Hematopoietic multipotent progenitor cell (in vitro differentiated cells): Measurements from ENCODE around the gene NELL2. TPM values are rescaled to one million over a fixed set of nuclear protein-coding genes. Genes with fewer than 3 reads are reported as not detected.

ENCODE experiments used
- DNase-seq, 3 donors: peaks; one replicate each; pipeline ENCODE4 v3.0.0-alpha.2; 2011 to 2015; ENCODE audit warnings: low read depth in 2 of 3, low spot score in 2 of 3
- total RNA-seq: library from RNA; depleted of rRNA; stranded (reverse); fragments of >200 nt; gene quantifications from one replicate; pipeline ENCODE4 v1.2.3, GENCODE V29; 2012

Gene NELL2
- total RNA-seq, 1 donor: under 0.01 TPM

GRCh38 chr12:44555454-44555853 lies 320.7 kb downstream of the NELL2 start:
- no peak for DNase-seq

- DNase-seq: no peak
Observed at GRCh38 chr12:44551631-44552030, 324.5 kb downstream of the NELL2 start.

- DNase-seq: no peak
Observed at GRCh38 chr12:44550377-44550776, 325.7 kb downstream of the NELL2 start.

- DNase-seq: no peak
Observed at GRCh38 chr12:44546060-44546459, 330.1 kb downstream of the NELL2 start.

- no peak for DNase-seq
Observed at GRCh38 chr12:44544018-44544417, 332.1 kb downstream of the NELL2 start.

- DNase-seq: no peak
Observed at GRCh38 chr12:44542716-44543115, 333.4 kb downstream of the NELL2 start.

GRCh38 chr12:44537354-44537753 lies 338.8 kb downstream of the NELL2 start:
- DNase-seq: no peak

- no peak for DNase-seq
Observed at GRCh38 chr12:44532940-44533339, 343.2 kb downstream of the NELL2 start.

GRCh38 chr12:44531320-44531971 lies 344.7 kb downstream of the NELL2 start:
- DNase-seq: no peak

- no peak for DNase-seq
Observed at GRCh38 chr12:44526655-44527182, 349.4 kb downstream of the NELL2 start.

GRCh38 chr12:44525806-44526654 lies 350.1 kb downstream of the NELL2 start:
- no peak for DNase-seq

GRCh38 chr12:44523828-44524227 lies 352.3 kb downstream of the NELL2 start:
- DNase-seq: no peak

- no peak for DNase-seq
Observed at GRCh38 chr12:44521702-44522101, 354.4 kb downstream of the NELL2 start.

GRCh38 chr12:44519931-44520330 lies 356.2 kb downstream of the NELL2 start:
- no peak for DNase-seq

- DNase-seq: no peak
Observed at GRCh38 chr12:44511289-44511688, 364.8 kb downstream of the NELL2 start.

GRCh38 chr12:44510510-44510909 lies 365.6 kb downstream of the NELL2 start:
- DNase-seq: no peak

GRCh38 chr12:44510076-44510475 lies 366.0 kb downstream of the NELL2 start:
- no peak for DNase-seq

GRCh38 chr12:44509471-44509870 lies 366.6 kb downstream of the NELL2 start:
- DNase-seq: no peak

- no peak for DNase-seq
Observed at GRCh38 chr12:44507461-44507860, 368.7 kb downstream of the NELL2 start.

GRCh38 chr12:44504799-44505198 lies 371.3 kb downstream of the NELL2 start:
- DNase-seq: no peak

GRCh38 chr12:44503329-44503728 lies 372.8 kb downstream of the NELL2 start:
- no peak for DNase-seq

GRCh38 chr12:44502681-44503080 lies 373.4 kb downstream of the NELL2 start:
- DNase-seq: no peak
